ENCODE measurements around the gene CHST6. TPM values are rescaled to one million over a fixed set of nuclear protein-coding genes. Genes with fewer than 3 reads are reported as not detected.

The CHST6 gene
- total and polyA plus RNA-seq, 3 donors from 2014 or later, result 1.1 to 9.4 (median 6.1) TPM

- peaks cover 9% of the 10 kb centered on the region for H3K4me1 ChIP-seq
- intact Hi-C loops (cut with DNase I; ENCODE audit: low total_unique reads), result no loop called here
- H3K27me3 ChIP-seq, result no peaks in the 10 kb centered on the region
- H3K9me3 ChIP-seq, result no peaks in the 10 kb centered on the region
- H3K36me3 ChIP-seq (ENCODE audit: low read depth, missing control alignments), result no peaks in the 10 kb centered on the region
- TF ChIP-seq CTCF (IDR thresholded peaks at IDR 0.05), result no peak
- no peak for TF ChIP-seq POLR2A (IDR thresholded peaks at IDR 0.05)
- 6 to 41% methylated on average over 1 of the region's 1 CpG for WGBS, 2 donors
- H3K4me3 ChIP-seq, result no peak overlapping the region
- no peak overlapping the region for H3K27ac ChIP-seq
- DNase-seq, result no peak
These were observed 34.8 kb downstream of the CHST6 start for GRCh38 chr16:75460446-75460845.

GRCh38 chr16:75459691-75460090, 35.5 kb downstream of the CHST6 start:
- H3K4me3 ChIP-seq, result no peak overlapping the region
- no peaks in the 10 kb centered on the region for H3K9me3 ChIP-seq
- 97 to 100% methylated on average over 3 to 4 of the region's 4 CpGs for WGBS, 2 donors
- H3K27ac ChIP-seq, result no peak overlapping the region
- H3K4me1 ChIP-seq, result peaks cover 9% of the 10 kb centered on the region
- TF ChIP-seq CTCF (IDR thresholded peaks at IDR 0.05) (no peak), POLR2A (IDR thresholded peaks at IDR 0.05) (no peak)
- intact Hi-C loops (cut with DNase I; ENCODE audit: low total_unique reads), result no loop called here
- no peak for DNase-seq
- H3K36me3 ChIP-seq (ENCODE audit: low read depth, missing control alignments), result no peaks in the 10 kb centered on the region
- no peaks in the 10 kb centered on the region for H3K27me3 ChIP-seq

- WGBS, 2 donors, result 61 to 75% methylated on average over 2 of the region's 2 CpGs
- no peak overlapping the region for H3K27ac ChIP-seq
- peaks cover 9% of the 10 kb centered on the region for H3K4me1 ChIP-seq
- no peaks in the 10 kb centered on the region for H3K9me3 ChIP-seq
- H3K4me3 ChIP-seq, result no peak overlapping the region
- H3K27me3 ChIP-seq, result no peaks in the 10 kb centered on the region
- TF ChIP-seq CTCF (IDR thresholded peaks at IDR 0.05) (no peak), POLR2A (IDR thresholded peaks at IDR 0.05) (no peak)
- no peak for DNase-seq
- intact Hi-C loops (cut with DNase I; ENCODE audit: low total_unique reads), result no loop called here
- H3K36me3 ChIP-seq (ENCODE audit: low read depth, missing control alignments), result no peaks in the 10 kb centered on the region
These were observed 36.8 kb downstream of the CHST6 start for GRCh38 chr16:75458439-75458838.

- 92 to 95% methylated on average over 4 of the region's 4 CpGs for WGBS, 2 donors
- TF ChIP-seq CTCF (IDR thresholded peaks at IDR 0.05) (no peak), POLR2A (IDR thresholded peaks at IDR 0.05) (no peak)
- H3K4me1 ChIP-seq, result peaks cover 9% of the 10 kb centered on the region
- no peak overlapping the region for H3K4me3 ChIP-seq
- intact Hi-C loops (cut with DNase I; ENCODE audit: low total_unique reads), result no loop called here
- no peaks in the 10 kb centered on the region for H3K27me3 ChIP-seq
- H3K36me3 ChIP-seq (ENCODE audit: low read depth, missing control alignments), result no peaks in the 10 kb centered on the region
- DNase-seq, result no peak
- no peaks in the 10 kb centered on the region for H3K9me3 ChIP-seq
- H3K27ac ChIP-seq, result no peak overlapping the region
These were observed 37.2 kb downstream of the CHST6 start for GRCh38 chr16:75458029-75458428.

GRCh38 chr16:75457485-75458021, 37.7 kb downstream of the CHST6 start:
- Histone ChIP-seq H3K27me3 (no peaks in the 10 kb centered on the region), H3K4me3 (no peak overlapping the region), H3K9me3 (no peaks in the 10 kb centered on the region), H3K4me1 (peaks cover 5% of the 10 kb centered on the region), H3K27ac (no peak overlapping the region), H3K36me3 (ENCODE audit: low read depth, missing control alignments) (no peaks in the 10 kb centered on the region)
- intact Hi-C loops (cut with DNase I; ENCODE audit: low total_unique reads), result no loop called here
- no peak for DNase-seq
- TF ChIP-seq POLR2A (IDR thresholded peaks at IDR 0.05), result no peak
- 88 to 95% methylated on average over 5 of the region's 5 CpGs for WGBS, 2 donors
